ENCODE results near the gene UCK2. TPM values are rescaled to one million over a fixed set of nuclear protein-coding genes. Genes with fewer than 3 reads are reported as not detected.

The UCK2 gene
- total and polyA plus RNA-seq, 2 experiments from 2014 or later = 101 to 149 TPM

- Mint-ChIP-seq H3K36me3 (ENCODE audit: low read depth) (peaks cover 32% of the 10 kb centered on the region), H3K27me3 (ENCODE audit: insufficient read depth, low read depth, poor library complexity) (peaks cover 18% of the 10 kb centered on the region), H3K4me1 (peaks cover 56% of the 10 kb centered on the region), H3K27ac (peak overlapping the region; percentile 45; the same call in 1 of the 2 replicates), H3K9me3 (peaks cover 3% of the 10 kb centered on the region; the same call in 2 of the 3 replicates), H3K4me3 (peak overlapping the region; percentile 31; the same call in 2 of the 3 replicates)
- Histone ChIP-seq H3K27ac (ENCODE audit: low read depth) (no peak overlapping the region; the same call in 1 of the 2 replicates), H3K27me3 (ENCODE audit: insufficient read depth) (no peaks in the 10 kb centered on the region), H3K4me1 (ENCODE audit: insufficient read depth) (peaks cover 69% of the 10 kb centered on the region), H3K9me2 (ENCODE audit: insufficient read depth) (0 out of 2 replicates have a peak, but pooled peaks cover 7% of the 10 kb centered on the region), H2AFZ (no peak overlapping the region), H3K4me3 (peak overlapping the region; percentile 9; the same call in 1 of the 2 replicates), H3K4me2 (peak overlapping the region; percentile 65; the same call in 1 of the 2 replicates), H3F3A (replicated peaks; ENCODE audit: low read depth) (no peaks in the 10 kb centered on the region; the same call in 1 of the 2 replicates), H3K79me2 (replicated peaks; ENCODE audit: insufficient read depth) (peaks cover 100% of the 10 kb centered on the region), H4K20me1 (replicated peaks; ENCODE audit: insufficient read depth) (peaks cover 72% of the 10 kb centered on the region), H3K36me3 (ENCODE audit: insufficient read depth) (no peaks in the 10 kb centered on the region)
- TF ChIP-seq ETS1 (IDR thresholded peaks at IDR 0.05) (no peak), JUNB (IDR thresholded peaks at IDR 0.05; ENCODE audit: unreplicated experiment) (no peak), NANOG (IDR thresholded peaks at IDR 0.05; ENCODE audit: borderline replicate concordance) (no peak), ZNF114 (CRISPR knock-in tag; IDR thresholded peaks at IDR 0.05) (no peak), EZH2 (IDR thresholded peaks at IDR 0.05; ENCODE audit: low read depth, unreplicated experiment) (no peak), EZH2phosphoT487 (IDR thresholded peaks at IDR 0.05; ENCODE audit: unreplicated experiment) (no peak), REST (IDR thresholded peaks at IDR 0.05; ENCODE audit: unreplicated experiment) (no peak), POLR2AphosphoS5 (IDR thresholded peaks at IDR 0.05; ENCODE audit: low read depth) (no peak), CTCF (conservative IDR thresholded peaks at IDR 0.05; ENCODE audit: low read depth in 2 of 2) (no peak), STAT1 (IDR thresholded peaks at IDR 0.05; ENCODE audit: unreplicated experiment) (no peak), CREB1 (CRISPR knock-in tag; IDR thresholded peaks at IDR 0.05; ENCODE audit: low read depth) (no peak), ZNF331 (CRISPR knock-in tag; IDR thresholded peaks at IDR 0.05; ENCODE audit: low read depth) (no peak)
- TF ChIP-seq, protein P1, sequence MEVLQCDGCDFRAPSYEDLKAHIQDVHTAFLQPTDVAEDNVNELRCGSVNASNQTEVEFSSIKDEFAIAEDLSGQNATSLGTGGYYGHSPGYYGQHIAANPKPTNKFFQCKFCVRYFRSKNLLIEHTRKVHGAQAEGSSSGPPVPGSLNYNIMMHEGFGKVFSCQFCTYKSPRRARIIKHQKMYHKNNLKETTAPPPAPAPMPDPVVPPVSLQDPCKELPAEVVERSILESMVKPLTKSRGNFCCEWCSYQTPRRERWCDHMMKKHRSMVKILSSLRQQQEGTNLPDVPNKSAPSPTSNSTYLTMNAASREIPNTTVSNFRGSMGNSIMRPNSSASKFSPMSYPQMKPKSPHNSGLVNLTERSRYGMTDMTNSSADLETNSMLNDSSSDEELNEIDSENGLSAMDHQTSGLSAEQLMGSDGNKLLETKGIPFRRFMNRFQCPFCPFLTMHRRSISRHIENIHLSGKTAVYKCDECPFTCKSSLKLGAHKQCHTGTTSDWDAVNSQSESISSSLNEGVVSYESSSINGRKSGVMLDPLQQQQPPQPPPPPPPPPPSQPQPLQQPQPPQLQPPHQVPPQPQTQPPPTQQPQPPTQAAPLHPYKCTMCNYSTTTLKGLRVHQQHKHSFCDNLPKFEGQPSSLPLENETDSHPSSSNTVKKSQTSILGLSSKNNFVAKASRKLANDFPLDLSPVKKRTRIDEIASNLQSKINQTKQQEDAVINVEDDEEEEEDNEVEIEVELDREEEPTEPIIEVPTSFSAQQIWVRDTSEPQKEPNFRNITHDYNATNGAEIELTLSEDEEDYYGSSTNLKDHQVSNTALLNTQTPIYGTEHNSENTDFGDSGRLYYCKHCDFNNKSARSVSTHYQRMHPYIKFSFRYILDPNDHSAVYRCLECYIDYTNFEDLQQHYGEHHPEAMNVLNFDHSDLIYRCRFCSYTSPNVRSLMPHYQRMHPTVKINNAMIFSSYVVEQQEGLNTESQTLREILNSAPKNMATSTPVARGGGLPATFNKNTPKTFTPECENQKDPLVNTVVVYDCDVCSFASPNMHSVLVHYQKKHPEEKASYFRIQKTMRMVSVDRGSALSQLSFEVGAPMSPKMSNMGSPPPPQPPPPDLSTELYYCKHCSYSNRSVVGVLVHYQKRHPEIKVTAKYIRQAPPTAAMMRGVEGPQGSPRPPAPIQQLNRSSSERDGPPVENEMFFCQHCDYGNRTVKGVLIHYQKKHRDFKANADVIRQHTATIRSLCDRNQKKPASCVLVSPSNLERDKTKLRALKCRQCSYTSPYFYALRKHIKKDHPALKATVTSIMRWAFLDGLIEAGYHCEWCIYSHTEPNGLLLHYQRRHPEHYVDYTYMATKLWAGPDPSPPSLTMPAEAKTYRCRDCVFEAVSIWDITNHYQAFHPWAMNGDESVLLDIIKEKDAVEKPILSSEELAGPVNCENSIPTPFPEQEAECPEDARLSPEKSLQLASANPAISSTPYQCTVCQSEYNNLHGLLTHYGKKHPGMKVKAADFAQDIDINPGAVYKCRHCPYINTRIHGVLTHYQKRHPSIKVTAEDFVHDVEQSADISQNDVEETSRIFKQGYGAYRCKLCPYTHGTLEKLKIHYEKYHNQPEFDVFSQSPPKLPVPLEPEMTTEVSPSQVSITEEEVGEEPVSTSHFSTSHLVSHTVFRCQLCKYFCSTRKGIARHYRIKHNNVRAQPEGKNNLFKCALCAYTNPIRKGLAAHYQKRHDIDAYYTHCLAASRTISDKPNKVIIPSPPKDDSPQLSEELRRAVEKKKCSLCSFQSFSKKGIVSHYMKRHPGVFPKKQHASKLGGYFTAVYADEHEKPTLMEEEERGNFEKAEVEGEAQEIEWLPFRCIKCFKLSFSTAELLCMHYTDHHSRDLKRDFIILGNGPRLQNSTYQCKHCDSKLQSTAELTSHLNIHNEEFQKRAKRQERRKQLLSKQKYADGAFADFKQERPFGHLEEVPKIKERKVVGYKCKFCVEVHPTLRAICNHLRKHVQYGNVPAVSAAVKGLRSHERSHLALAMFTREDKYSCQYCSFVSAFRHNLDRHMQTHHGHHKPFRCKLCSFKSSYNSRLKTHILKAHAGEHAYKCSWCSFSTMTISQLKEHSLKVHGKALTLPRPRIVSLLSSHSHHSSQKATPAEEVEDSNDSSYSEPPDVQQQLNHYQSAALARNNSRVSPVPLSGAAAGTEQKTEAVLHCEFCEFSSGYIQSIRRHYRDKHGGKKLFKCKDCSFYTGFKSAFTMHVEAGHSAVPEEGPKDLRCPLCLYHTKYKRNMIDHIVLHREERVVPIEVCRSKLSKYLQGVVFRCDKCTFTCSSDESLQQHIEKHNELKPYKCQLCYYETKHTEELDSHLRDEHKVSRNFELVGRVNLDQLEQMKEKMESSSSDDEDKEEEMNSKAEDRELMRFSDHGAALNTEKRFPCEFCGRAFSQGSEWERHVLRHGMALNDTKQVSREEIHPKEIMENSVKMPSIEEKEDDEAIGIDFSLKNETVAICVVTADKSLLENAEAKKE (CRISPR knock-in tag; IDR thresholded peaks at IDR 0.05) = no peak
- ATAC-seq (no peak), DNase-seq (ENCODE audit: low spot score) (no peak)
Observed at GRCh38 chr1:165833358-165833757, 5.9 kb downstream of the UCK2 start.
